Limb (tissue), 2 donors: Measurements from ENCODE around the gene TNXB.
"Not testable (repeated sequence)": the region's sequence is repeated elsewhere in the genome, so short reads cannot be mapped to it uniquely, and the experiment has no call there.

Source experiments
- DNase-seq, 2 donors: peaks; one replicate each; pipeline ENCODE4 v3.0.0-alpha.2; 2016; ENCODE audit errors: extremely low spot score in 2 of 2

The TNXB gene

GRCh38 chr6:32068315-32068714 lies 40.8 kb downstream of the TNXB start:
- DNase-seq = not testable (repeated sequence)

- DNase-seq = not testable (repeated sequence)
These were observed 41.6 kb downstream of the TNXB start for GRCh38 chr6:32067521-32067920.

GRCh38 chr6:32064706-32065105 lies 44.4 kb downstream of the TNXB start:
- DNase-seq = no peak

- DNase-seq = no peak
These were observed 48.0 kb downstream of the TNXB start for GRCh38 chr6:32060966-32061655.

- no peak for DNase-seq
These were observed 50.6 kb downstream of the TNXB start for GRCh38 chr6:32058511-32058963.

- no peak for DNase-seq
These were observed 51.2 kb downstream of the TNXB start for GRCh38 chr6:32057966-32058365.

- no peak for DNase-seq
These were observed 52.9 kb downstream of the TNXB start for GRCh38 chr6:32056254-32056653.

- not testable (repeated sequence) for DNase-seq
These were observed 53.4 kb downstream of the TNXB start for GRCh38 chr6:32055756-32056155.

- not testable (repeated sequence) for DNase-seq
These were observed 55.8 kb downstream of the TNXB start for GRCh38 chr6:32053314-32053713.

GRCh38 chr6:32052626-32053025 lies 56.5 kb downstream of the TNXB start:
- DNase-seq = not testable (repeated sequence)

- no peak for DNase-seq
These were observed 58.6 kb downstream of the TNXB start for GRCh38 chr6:32050562-32050961.

- not testable (repeated sequence) for DNase-seq
These were observed 59.4 kb downstream of the TNXB start for GRCh38 chr6:32049736-32050135.

- DNase-seq = not testable (repeated sequence)
These were observed 60.0 kb downstream of the TNXB start for GRCh38 chr6:32049149-32049548.

GRCh38 chr6:32047855-32048766 lies 61.0 kb downstream of the TNXB start:
- DNase-seq = peak in 1 of 2 donors; percentile 79

- no peak for DNase-seq
These were observed 61.6 kb downstream of the TNXB start for GRCh38 chr6:32047539-32047854.

GRCh38 chr6:32047084-32047478 lies 62.1 kb downstream of the TNXB start:
- DNase-seq = peak in 1 of 2 donors; percentile 22

GRCh38 chr6:32046450-32047083 lies 62.6 kb downstream of the TNXB start:
- peak; percentile 13 to 72 for DNase-seq

- DNase-seq = peak in 1 of 2 donors; percentile 1
These were observed 63.2 kb downstream of the TNXB start for GRCh38 chr6:32045811-32046449.

- not testable (repeated sequence) for DNase-seq
These were observed 64.2 kb downstream of the TNXB start for GRCh38 chr6:32044916-32045315.

- DNase-seq = not testable (repeated sequence)
These were observed 65.4 kb downstream of the TNXB start for GRCh38 chr6:32043589-32044380.

GRCh38 chr6:32042276-32042675 lies 66.9 kb downstream of the TNXB start:
- not testable (repeated sequence) for DNase-seq
